Activated CD8-positive, alpha-beta T cell treated with anti-CD3 and anti-CD28 coated beads, Interleukin-2, amount 10 ng/mL, durations not matched to agents 7 days and 5 days (primary cell): Measurements from ENCODE around the gene CEP55. TPM values are rescaled to one million over a fixed set of nuclear protein-coding genes. Genes with fewer than 3 reads are reported as not detected.
"Not testable (repeated sequence)": the region's sequence is repeated elsewhere in the genome, so short reads cannot be mapped to it uniquely, and the experiment has no call there.

Experiments used
- ATAC-seq: fragments of 150-1000 bp; cut with Tn5 transposase; one replicate; pipeline ENCODE4 v1.10.0; 2021; ENCODE audit warnings: moderate library complexity
- CTCF ChIA-PET: fragments of 350-600 bp; sonication (Branson Sonifier 250); formaldehyde crosslinking; loops from one replicate; lab custom pipeline; 2021; ENCODE audit warnings: antibody characterized with exemption; lab: Charles Lee
- POLR2A ChIA-PET: fragments of 350-600 bp; sonication (Branson Sonifier 250); formaldehyde crosslinking; loops from one replicate; lab custom pipeline; 2021; ENCODE audit warnings: antibody characterized with exemption; lab: Charles Lee
- DNase-seq: peaks from one replicate; pipeline ENCODE4 v3.0.0-alpha.2; 2020
- H3K27ac Mint-ChIP-seq: one replicate; pipeline ENCODE4 v1.8.0; 2021; ENCODE audit warnings: mild to moderate bottlenecking, mixed read lengths
- H3K27me3 Mint-ChIP-seq: one replicate; pipeline ENCODE4 v1.8.0; 2021; ENCODE audit warnings: low read depth, mixed read lengths
- H3K36me3 Mint-ChIP-seq: one replicate; pipeline ENCODE4 v1.8.0; 2021; ENCODE audit warnings: low read depth, mixed read lengths
- H3K4me1 Mint-ChIP-seq: one replicate; pipeline ENCODE4 v1.8.0; 2021; ENCODE audit warnings: low read depth, mixed read lengths
- H3K4me3 Mint-ChIP-seq: one replicate; pipeline ENCODE4 v1.8.0; 2021; ENCODE audit warnings: mild to moderate bottlenecking, mixed read lengths
- H3K9me3 Mint-ChIP-seq: one replicate; pipeline ENCODE4 v1.8.0; 2022; ENCODE audit warnings: mixed read lengths; ENCODE audit not compliant: insufficient read depth
- total RNA-seq, 2 experiments: library from RNA; stranded (reverse); gene quantifications; one replicate each; pipeline ENCODE4 v1.2.3, GENCODE V29; 2021

Gene CEP55
- total RNA-seq, 2 experiments from 2014 or later: 81.1 TPM

- Mint-ChIP-seq H3K9me3 (no peaks in the 10 kb centered on the region), H3K36me3 (no peaks in the 10 kb centered on the region), H3K4me1 (peaks cover 6% of the 10 kb centered on the region), H3K27ac (no peak overlapping the region), H3K27me3 (peaks cover 5% of the 10 kb centered on the region), H3K4me3 (no peak overlapping the region)
- no peak for DNase-seq
- ChIA-PET CTCF (interaction anchor here (1.2 to 4.3 kb wide), 2 partner anchors 21 to 103 kb away, joined by 3 to 21 read pairs; partner anchors contain the start of gene MYOF), POLR2A (no interaction called here)
- ATAC-seq: no peak
Observed at GRCh38 chr10:93461109-93461806, 35.2 kb upstream of the CEP55 start.

- Mint-ChIP-seq H3K4me1 (peaks cover 6% of the 10 kb centered on the region), H3K9me3 (no peaks in the 10 kb centered on the region), H3K27ac (no peak overlapping the region), H3K36me3 (no peaks in the 10 kb centered on the region), H3K4me3 (no peak overlapping the region), H3K27me3 (peaks cover 2% of the 10 kb centered on the region)
- DNase-seq (no peak), ATAC-seq (no peak)
- CTCF ChIA-PET: interaction anchor here (1.2 to 4.3 kb wide), 2 partner anchors 20 to 104 kb away, joined by 3 to 21 read pairs; partner anchors contain the start of gene MYOF
- POLR2A ChIA-PET: no interaction called here
Observed at GRCh38 chr10:93461807-93462178, 34.6 kb upstream of the CEP55 start.

- DNase-seq (no peak), ATAC-seq (no peak)
- Mint-ChIP-seq H3K36me3 (no peaks in the 10 kb centered on the region), H3K4me1 (peaks cover 6% of the 10 kb centered on the region), H3K4me3 (no peak overlapping the region), H3K27ac (no peak overlapping the region), H3K9me3 (no peaks in the 10 kb centered on the region), H3K27me3 (peaks cover 2% of the 10 kb centered on the region)
- CTCF ChIA-PET: interaction anchor here (2.8 to 4.3 kb wide), 2 partner anchors 20 to 86 kb away, joined by 13 to 21 read pairs; partner anchors contain the start of gene MYOF
- POLR2A ChIA-PET: no interaction called here
Observed at GRCh38 chr10:93462371-93462770, 34.0 kb upstream of the CEP55 start.

- no peak overlapping the region for H3K4me3 Mint-ChIP-seq
- no peak for ATAC-seq
Observed at GRCh38 chr10:93462881-93463280, 33.5 kb upstream of the CEP55 start.

GRCh38 chr10:93463723-93464476 lies 32.5 kb upstream of the CEP55 start:
- ChIA-PET POLR2A (no interaction called here), CTCF (interaction anchor here (1.2 to 4.3 kb wide), 3 partner anchors 18 to 87 kb away, joined by 4 to 21 read pairs (median 13); partner anchors contain the start of gene MYOF)
- H3K9me3 Mint-ChIP-seq: no peaks in the 10 kb centered on the region
- H3K27ac Mint-ChIP-seq: no peak overlapping the region
- H3K27me3 Mint-ChIP-seq: peaks cover 2% of the 10 kb centered on the region
- ATAC-seq (no peak), DNase-seq (no peak)
- peaks cover 6% of the 10 kb centered on the region for H3K4me1 Mint-ChIP-seq
- no peak overlapping the region for H3K4me3 Mint-ChIP-seq
- no peaks in the 10 kb centered on the region for H3K36me3 Mint-ChIP-seq

More at GRCh38 chr10:93462881-93463280, 33.5 kb upstream of the CEP55 start:
- DNase-seq: no peak
- Mint-ChIP-seq H3K27me3 (peaks cover 2% of the 10 kb centered on the region), H3K36me3 (no peaks in the 10 kb centered on the region), H3K9me3 (no peaks in the 10 kb centered on the region), H3K27ac (no peak overlapping the region), H3K4me1 (peaks cover 6% of the 10 kb centered on the region)
- CTCF ChIA-PET: interaction anchor here (1.2 to 4.3 kb wide), 3 partner anchors 19 to 86 kb away, joined by 4 to 21 read pairs (median 13); partner anchors contain the start of gene MYOF
- POLR2A ChIA-PET: no interaction called here

GRCh38 chr10:93464776-93465388 lies 31.5 kb upstream of the CEP55 start:
- no peaks in the 10 kb centered on the region for H3K36me3 Mint-ChIP-seq

GRCh38 chr10:93465806-93466675 lies 30.4 kb upstream of the CEP55 start:
- POLR2A ChIA-PET: no interaction called here

More at GRCh38 chr10:93464776-93465388, 31.5 kb upstream of the CEP55 start:
- Mint-ChIP-seq H3K4me1 (peaks cover 6% of the 10 kb centered on the region), H3K4me3 (no peak overlapping the region), H3K9me3 (no peaks in the 10 kb centered on the region), H3K27me3 (peaks cover 2% of the 10 kb centered on the region), H3K27ac (no peak overlapping the region)
- CTCF ChIA-PET: interaction anchor here (2.8 to 4.3 kb wide), 2 partner anchors 17 to 88 kb away, joined by 13 to 21 read pairs; partner anchors contain the start of gene MYOF
- DNase-seq: no peak
- ATAC-seq: no peak
- POLR2A ChIA-PET: no interaction called here

GRCh38 chr10:93467635-93468034 lies 28.8 kb upstream of the CEP55 start:
- H3K4me1 Mint-ChIP-seq, H3K9me3 Mint-ChIP-seq, H3K27me3 Mint-ChIP-seq, H3K4me3 Mint-ChIP-seq, H3K36me3 Mint-ChIP-seq, H3K27ac Mint-ChIP-seq, ATAC-seq, DNase-seq, POLR2A ChIA-PET: not testable (repeated sequence)
- CTCF ChIA-PET: interaction anchor here (1.0 to 1.8 kb wide), 3 partner anchors 15 to 92 kb away, joined by 3 to 6 read pairs (median 4); partner anchors contain the start of gene MYOF

More at GRCh38 chr10:93465806-93466675, 30.4 kb upstream of the CEP55 start:
- H3K9me3 Mint-ChIP-seq: no peaks in the 10 kb centered on the region
- peaks cover 6% of the 10 kb centered on the region for H3K4me1 Mint-ChIP-seq
- H3K36me3 Mint-ChIP-seq: no peaks in the 10 kb centered on the region
- CTCF ChIA-PET: no interaction called here
- ATAC-seq: no peak
- no peak for DNase-seq
- H3K27ac Mint-ChIP-seq: no peak overlapping the region
- no peak overlapping the region for H3K4me3 Mint-ChIP-seq
- H3K27me3 Mint-ChIP-seq: peaks cover 2% of the 10 kb centered on the region

- no peak overlapping the region for H3K27ac Mint-ChIP-seq
- no peaks in the 10 kb centered on the region for H3K9me3 Mint-ChIP-seq
- ATAC-seq (no peak), DNase-seq (no peak)
- CTCF ChIA-PET: interaction anchor here (0.9 to 1.8 kb wide), 4 partner anchors 14 to 93 kb away, joined by 3 to 6 read pairs (median 4); partner anchors contain the start of gene MYOF
- no peak overlapping the region for H3K4me3 Mint-ChIP-seq
- peaks cover 2% of the 10 kb centered on the region for H3K27me3 Mint-ChIP-seq
- no peaks in the 10 kb centered on the region for H3K4me1 Mint-ChIP-seq
- no peaks in the 10 kb centered on the region for H3K36me3 Mint-ChIP-seq
- POLR2A ChIA-PET: interaction anchor here (0.7 kb wide), 1 partner anchor 27 kb away, joined by 3 read pairs; no protein-coding TSS in a partner anchor
Observed at GRCh38 chr10:93468461-93469213, 27.8 kb upstream of the CEP55 start.

- POLR2A ChIA-PET: no interaction called here
Observed at GRCh38 chr10:93469454-93469853, 27.0 kb upstream of the CEP55 start.

More at GRCh38 chr10:93469454-93469853, 27.0 kb upstream of the CEP55 start:
- CTCF ChIA-PET: no interaction called here
- H3K4me3 Mint-ChIP-seq: no peak overlapping the region
- H3K9me3 Mint-ChIP-seq: no peaks in the 10 kb centered on the region
- H3K27ac Mint-ChIP-seq: no peak overlapping the region
- no peaks in the 10 kb centered on the region for H3K4me1 Mint-ChIP-seq
- H3K27me3 Mint-ChIP-seq: no peaks in the 10 kb centered on the region
- no peaks in the 10 kb centered on the region for H3K36me3 Mint-ChIP-seq
- no peak for ATAC-seq
- no peak for DNase-seq
